Anterior cingulate cortex (tissue), 58 donors: ENCODE data around the gene ZBTB25.
"Not testable (repeated sequence)": the region's sequence is repeated elsewhere in the genome, so short reads cannot be mapped to it uniquely, and the experiment has no call there.

Experiments used
- DNase-seq, 58 donors: peaks; one replicate each; lab custom pipeline; 2025; lab: John Stamatoyannopoulos, UW

The ZBTB25 gene

GRCh38 chr14:64517667-64518066, 14.0 kb upstream of the ZBTB25 start:
- DNase-seq, result not testable (repeated sequence)

DNA sequence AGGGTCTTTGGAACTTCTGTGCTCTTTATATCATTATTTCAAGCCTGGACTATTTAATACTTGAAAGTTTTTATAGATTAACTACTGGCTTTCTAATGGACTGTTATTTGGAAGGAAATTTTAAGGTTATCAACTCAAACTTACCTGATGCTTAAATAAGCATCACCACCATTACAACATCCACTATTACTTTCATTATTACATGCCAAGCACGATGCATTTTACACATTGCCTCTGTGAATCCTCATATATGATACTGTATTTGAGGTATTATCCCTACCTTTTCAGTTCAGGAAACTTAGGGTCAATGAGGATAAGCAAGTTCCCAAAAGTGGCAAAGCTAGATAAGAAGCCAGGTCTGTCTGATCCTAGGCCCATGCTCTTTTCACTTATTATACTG, 13.3 kb upstream of the ZBTB25 start:
- no peak for DNase-seq

DNA sequence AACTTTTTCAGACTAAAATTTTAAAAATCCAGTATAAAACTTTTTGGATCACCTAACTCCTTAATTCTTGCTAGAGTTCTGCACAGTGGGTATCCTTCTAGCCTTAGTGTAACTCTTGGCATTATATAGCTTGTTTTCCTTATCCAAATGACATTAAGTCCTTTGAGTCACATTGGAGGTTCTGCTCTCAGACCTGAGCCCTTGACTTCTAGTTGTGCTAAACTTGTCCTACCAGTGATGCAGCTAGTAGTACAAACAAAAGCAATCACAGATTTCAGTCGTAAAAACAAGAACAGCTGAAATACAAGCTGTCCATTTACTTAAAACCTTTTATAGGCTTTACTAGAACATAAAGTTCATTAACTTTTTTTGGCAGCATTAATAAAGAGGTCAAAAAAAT, 11.4 kb upstream of the ZBTB25 start:
- no peak for DNase-seq

- no peak for DNase-seq
These were observed 9.6 kb upstream of the ZBTB25 start for GRCh38 chr14:64513271-64513670.

DNA sequence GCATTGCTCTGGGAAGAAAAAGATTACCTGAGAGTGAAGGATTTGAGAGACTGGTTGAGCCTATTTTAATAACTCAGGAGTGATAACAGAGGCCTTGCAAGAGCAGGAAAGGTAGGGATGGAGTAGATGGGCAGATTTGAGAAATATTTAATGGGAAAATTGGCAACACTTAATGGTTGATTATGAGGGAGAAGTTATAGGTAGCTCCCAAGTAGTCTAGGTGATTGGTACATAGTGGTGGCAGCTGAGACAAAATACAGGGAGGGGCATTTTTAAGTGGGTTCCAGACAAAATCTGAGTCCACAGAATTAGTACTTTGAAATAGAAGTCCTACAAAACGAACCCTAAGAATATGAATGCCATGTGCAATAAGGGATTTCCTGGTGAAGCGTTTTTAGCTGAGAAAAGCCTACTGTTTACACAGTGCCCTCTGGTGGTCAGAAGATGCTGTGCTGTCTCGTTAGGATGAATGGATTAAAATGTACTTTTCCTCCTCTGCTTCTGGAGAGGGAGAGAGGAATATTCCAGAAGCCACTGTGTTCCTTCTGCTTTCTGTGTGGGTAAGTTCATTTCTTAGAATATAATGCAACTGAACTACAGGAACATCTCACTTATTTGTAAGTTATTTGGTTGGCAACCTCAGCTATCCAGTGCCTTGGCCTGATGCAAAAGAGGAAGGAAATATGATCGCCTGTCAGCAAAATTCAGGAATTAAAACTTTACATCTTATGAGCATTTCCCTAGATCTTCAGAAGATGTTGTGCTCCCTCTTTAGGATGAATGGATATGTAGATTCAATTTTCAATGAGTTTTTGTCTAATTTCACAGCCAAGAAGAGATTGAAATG, 7.4 kb upstream of the ZBTB25 start:
- DNase-seq, result peak in 35 of 58 donors; percentile 6 to 71 (median 33)

DNA sequence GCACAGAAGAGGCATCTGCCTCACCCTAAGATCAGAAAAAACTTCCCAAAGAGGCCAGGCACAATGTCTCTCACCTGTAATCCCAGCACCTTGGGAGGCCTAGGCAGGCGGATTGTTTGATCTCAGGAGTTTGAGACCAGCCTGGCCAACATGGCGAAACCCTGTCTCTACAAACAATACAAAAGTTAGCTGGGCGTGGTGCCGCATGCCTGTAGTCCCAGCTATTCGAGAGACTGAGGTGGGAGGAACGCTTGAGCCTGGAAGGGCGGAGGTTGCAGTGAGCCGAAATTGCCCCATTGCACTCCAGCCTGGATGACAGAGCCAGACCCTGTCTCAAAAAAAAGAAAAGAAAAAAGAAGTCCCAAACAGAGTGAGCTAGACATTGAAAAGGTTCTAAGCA, 5.4 kb upstream of the ZBTB25 start:
- no peak for DNase-seq

GRCh38 chr14:64508215-64508776, 4.7 kb upstream of the ZBTB25 start:
- DNase-seq, result no peak

- no peak for DNase-seq
These were observed 3.9 kb upstream of the ZBTB25 start for GRCh38 chr14:64507376-64508156.

DNA sequence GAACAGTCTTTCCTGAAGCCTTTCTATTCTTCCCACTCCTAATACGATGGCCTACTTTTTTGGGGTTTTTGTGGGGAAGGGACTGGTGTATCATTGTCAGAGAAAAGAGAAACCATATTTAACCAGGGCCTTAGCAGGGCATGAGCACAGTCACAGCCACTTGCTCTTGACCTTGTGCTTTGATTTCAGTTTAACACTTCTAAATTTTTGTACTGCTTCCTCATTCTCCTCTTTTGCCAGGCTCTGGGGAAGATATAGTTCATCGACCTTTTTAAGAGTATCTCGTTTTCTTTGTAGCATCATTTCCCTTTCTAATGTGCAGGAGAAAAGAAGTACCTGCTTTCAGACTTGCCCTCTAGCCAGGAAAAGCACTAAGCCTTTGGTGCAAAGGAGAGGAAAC, 3.1 kb upstream of the ZBTB25 start:
- no peak for DNase-seq

DNA sequence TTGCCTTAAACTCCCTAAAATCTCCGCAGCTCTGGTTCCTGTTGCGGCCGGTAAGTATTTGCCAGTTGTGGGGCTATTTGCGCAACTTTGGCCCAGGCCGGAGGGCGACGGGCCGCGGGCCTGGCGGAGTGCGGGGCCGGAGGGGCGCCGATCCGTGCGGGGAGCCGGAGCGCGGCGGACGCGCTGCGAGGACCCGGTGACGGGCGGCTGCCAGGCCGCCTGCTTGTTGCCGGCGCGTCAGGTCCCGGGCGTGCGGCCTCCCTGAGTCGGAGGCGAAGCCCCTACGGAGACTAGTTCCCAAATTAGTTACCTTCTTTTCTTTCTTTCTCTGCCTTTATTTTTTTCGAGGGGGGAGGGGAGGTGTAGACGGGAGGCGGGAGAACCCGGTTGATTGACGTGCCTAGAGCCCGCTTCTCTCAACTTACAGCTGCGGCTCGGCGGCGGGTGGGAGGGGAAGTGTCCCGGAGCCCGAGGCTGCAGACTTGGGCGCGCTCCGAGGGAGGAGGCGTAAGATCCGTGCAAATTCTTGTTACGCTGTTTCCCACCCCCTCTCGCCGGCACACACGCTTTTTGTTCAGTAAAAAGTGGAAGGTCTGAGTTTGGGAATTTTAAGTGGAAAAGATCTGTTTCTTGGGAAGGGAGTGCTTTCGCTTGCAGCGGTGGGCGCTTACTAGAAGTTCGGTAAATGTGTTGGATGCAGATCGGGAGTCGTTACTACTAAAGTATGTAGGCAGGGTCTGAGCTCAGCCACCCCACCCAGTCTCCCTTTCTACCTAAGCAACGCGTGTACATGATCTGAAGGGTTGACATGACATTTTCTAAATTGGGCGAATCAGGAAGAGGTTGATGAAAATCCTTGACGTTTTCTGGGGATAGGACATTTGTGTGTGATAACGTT, 1.5 kb upstream of the ZBTB25 start:
- peak in 57 of 58 donors; percentile 33 to 87 (median 75) for DNase-seq

DNA sequence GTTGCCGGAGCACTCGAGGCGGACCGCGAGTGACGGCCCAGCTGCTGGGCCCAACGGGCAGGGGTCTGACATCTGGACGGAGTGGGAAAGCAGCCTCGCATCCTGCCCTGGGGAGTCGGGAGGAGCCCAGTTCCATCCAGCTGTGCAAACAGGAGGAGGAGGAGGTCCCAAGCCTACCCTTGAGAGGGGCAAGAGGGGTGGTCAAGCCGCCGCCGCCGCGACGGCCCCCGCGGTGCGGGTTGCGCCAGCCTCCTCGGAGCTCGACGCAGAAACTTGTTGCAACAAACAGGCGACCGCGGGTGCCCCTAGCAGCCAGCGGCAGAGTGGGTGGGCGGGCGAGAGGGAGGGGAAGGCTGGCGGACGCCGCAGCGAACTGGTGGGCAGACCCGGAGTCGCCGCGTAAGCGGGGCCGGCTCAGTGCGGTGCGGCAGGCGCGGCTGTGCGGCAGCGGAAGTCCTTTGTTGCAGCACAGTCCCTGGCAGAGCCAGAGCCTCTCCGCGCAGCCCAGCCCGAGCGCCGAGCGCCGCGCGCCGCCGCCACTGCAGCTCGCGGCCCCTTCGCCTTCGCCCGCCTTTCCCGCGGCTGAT, 765 bp upstream of the ZBTB25 start, which contains the start of gene ZBTB1:
ZBTB1 (plus strand) TSS at position 461 of the 587 bp plus-strand sequence. CDS start 16,735 bp downstream, outside the sequence.
- DNase-seq, result peak in 57 of 58 donors; percentile 34 to 88 (median 75)

GRCh38 chr14:64502887-64503433, 678 bp downstream of the ZBTB25 start:
- peak in 6 of 58 donors; percentile 23 to 62 (median 42) for DNase-seq

- DNase-seq, result no peak
These were observed 1.2 kb downstream of the ZBTB25 start for GRCh38 chr14:64502456-64502855.

DNA sequence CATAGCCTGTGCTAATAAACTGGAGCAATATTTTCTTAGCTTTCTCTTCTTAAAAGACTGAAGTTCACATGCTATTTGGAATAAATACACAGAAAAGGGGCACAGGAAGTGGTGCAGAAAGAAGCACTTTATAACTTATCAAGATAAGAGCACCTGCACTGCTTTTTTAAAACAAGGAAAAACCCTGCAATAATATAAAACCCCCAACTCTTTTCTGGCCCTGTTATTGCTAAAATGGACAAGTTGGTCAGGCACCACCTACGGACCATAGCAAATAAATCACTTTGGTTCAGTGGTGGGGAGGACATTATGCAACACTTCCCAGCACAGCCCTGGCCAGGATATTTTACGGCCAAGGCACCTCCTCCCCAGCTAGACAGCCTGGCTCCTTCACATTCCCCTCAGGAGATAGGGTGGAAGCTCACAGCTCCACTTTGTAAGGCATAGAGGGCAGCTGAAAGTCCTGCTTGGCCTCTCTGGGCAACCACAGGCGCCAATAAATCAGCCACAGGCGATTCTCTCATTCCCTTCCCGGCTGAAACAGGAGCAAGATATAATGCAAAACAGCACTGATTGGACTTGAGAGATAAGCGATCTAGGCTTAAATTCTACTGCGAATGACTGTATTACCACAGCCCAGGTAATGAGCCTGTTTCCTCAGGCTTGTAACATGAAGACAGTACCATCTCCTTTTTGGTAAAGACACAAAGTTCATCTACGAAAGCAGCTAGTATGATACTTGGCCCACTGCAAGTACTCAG, 2.0 kb downstream of the ZBTB25 start:
- peak in 6 of 58 donors; percentile 2 to 32 (median 16) for DNase-seq

DNA sequence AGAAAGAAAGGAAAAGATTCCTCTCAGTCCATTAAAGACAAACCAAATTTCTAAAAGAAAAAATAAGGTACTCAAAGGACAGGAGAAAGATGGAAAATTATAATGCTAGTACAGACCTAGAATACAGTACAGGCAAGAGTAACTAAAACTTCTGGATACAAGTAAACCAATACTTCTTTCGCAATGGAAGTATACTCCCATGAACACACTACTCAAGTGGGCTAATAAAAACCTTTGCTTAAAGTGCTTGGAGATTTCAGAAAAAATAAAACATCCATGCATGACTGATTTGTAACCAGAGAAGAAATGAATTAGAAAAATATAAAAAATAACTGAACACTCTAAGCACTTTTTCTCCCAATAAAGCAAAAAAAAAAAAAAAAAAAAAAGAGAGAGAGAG, 3.5 kb downstream of the ZBTB25 start:
- DNase-seq, result no peak

- DNase-seq, result no peak
These were observed 6.9 kb downstream of the ZBTB25 start for GRCh38 chr14:64496764-64497163.

GRCh38 chr14:64495252-64495651, 8.4 kb downstream of the ZBTB25 start:
- DNase-seq, result no peak

- DNase-seq, result no peak
These were observed 10.2 kb downstream of the ZBTB25 start for GRCh38 chr14:64493455-64493854.

- no peak for DNase-seq
These were observed 12.0 kb downstream of the ZBTB25 start for GRCh38 chr14:64491637-64492036.
